ENCODE measurements around the gene KCNT2. TPM values are rescaled to one million over a fixed set of nuclear protein-coding genes. Genes with fewer than 3 reads are reported as not detected.

KCNT2 gene
- polyA plus RNA-seq, 1 of the 3 experiments (the other 2 are of a cell fraction): 0.56 TPM

GRCh38 chr1:196319301-196319700 lies 288.9 kb downstream of the KCNT2 start:
- CTCF ChIA-PET: interaction anchor here (1.1 to 1.7 kb wide), 4 partner anchors 13 to 341 kb away, joined by 3 to 4 read pairs (median 4); no protein-coding TSS in a partner anchor
- H3K9ac ChIP-seq: no peak overlapping the region
- H3K4me2 ChIP-seq: no peak overlapping the region
- WGBS (ENCODE audit: low lambda C conversion rate): 83% methylated on average over 2 of the region's 2 CpGs
- H3K9me3 ChIP-seq: no peaks in the 10 kb centered on the region
- H3F3A ChIP-seq (replicated peaks; ENCODE audit: insufficient read depth): no peaks in the 10 kb centered on the region
- peaks cover 0 to 2% of the 10 kb centered on the region in 2 experiments for H3K36me3 ChIP-seq (replicated peaks in 1 of 2; ENCODE audit: control insufficient read depth in 1 of 2, insufficient read depth in 2 of 2, low read length in 1 of 2)
- H3K27me3 ChIP-seq (ENCODE audit: insufficient read depth): no peaks in the 10 kb centered on the region
- H2AFZ ChIP-seq (ENCODE audit: low read depth): no peak overlapping the region
- no peak overlapping the region for H3K4me3 ChIP-seq (ENCODE audit: low read depth in 2 of 2, low read length in 1 of 2)
- H3K79me2 ChIP-seq (ENCODE audit: insufficient read depth): no peaks in the 10 kb centered on the region
- H3K4me1 ChIP-seq (ENCODE audit: control insufficient read depth in 1 of 2, insufficient read depth in 2 of 2, low read depth in 1 of 2, low read length in 1 of 2): no peaks in the 10 kb centered on the region; a peak in 1 of 4 replicates
- H4K20me1 ChIP-seq (ENCODE audit: insufficient read depth): no peaks in the 10 kb centered on the region
- no peak for DNase-seq
- H3K9me2 ChIP-seq: no peaks in the 10 kb centered on the region
- POLR2A ChIA-PET: no interaction called here
- H3K27ac ChIP-seq (ENCODE audit: low read depth in 2 of 2, low read length in 1 of 2): no peak overlapping the region
- no peak for TF ChIP-seq MXI1 (IDR thresholded peaks at IDR 0.05; ENCODE audit: low read depth, low read length)
- no peak for TF ChIP-seq NRF1 (IDR thresholded peaks at IDR 0.05; ENCODE audit: low read depth, low read length)
- TF ChIP-seq FOXM1 (IDR thresholded peaks at IDR 0.05; ENCODE audit: low read depth): no peak
- TF ChIP-seq, protein P1, sequence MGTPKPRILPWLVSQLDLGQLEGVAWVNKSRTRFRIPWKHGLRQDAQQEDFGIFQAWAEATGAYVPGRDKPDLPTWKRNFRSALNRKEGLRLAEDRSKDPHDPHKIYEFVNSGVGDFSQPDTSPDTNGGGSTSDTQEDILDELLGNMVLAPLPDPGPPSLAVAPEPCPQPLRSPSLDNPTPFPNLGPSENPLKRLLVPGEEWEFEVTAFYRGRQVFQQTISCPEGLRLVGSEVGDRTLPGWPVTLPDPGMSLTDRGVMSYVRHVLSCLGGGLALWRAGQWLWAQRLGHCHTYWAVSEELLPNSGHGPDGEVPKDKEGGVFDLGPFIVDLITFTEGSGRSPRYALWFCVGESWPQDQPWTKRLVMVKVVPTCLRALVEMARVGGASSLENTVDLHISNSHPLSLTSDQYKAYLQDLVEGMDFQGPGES (IDR thresholded peaks at IDR 0.05; ENCODE audit: low read depth, low read length): no peak
- no peak for TF ChIP-seq RXRA (IDR thresholded peaks at IDR 0.05; ENCODE audit: borderline replicate concordance, low read depth)
- no peak for TF ChIP-seq TEAD4 (IDR thresholded peaks at IDR 0.05; ENCODE audit: borderline replicate concordance, insufficient read depth)
- no peak for TF ChIP-seq ELF1 (IDR thresholded peaks at IDR 0.05)
- no peak for TF ChIP-seq RAD21 (IDR thresholded peaks at IDR 0.05; ENCODE audit: low read length)
- no peak for TF ChIP-seq MEF2A (IDR thresholded peaks at IDR 0.05; ENCODE audit: borderline replicate concordance, low read depth)
- TF ChIP-seq REST (IDR thresholded peaks at IDR 0.05; ENCODE audit: low read depth, low read length): no peak
- no peak for TF ChIP-seq TCF12 (IDR thresholded peaks at IDR 0.05)
- no peak for TF ChIP-seq NFIC (IDR thresholded peaks at IDR 0.05; ENCODE audit: borderline replicate concordance)
- no peak for TF ChIP-seq GABPA (IDR thresholded peaks at IDR 0.05; ENCODE audit: low read depth)
- TF ChIP-seq RCOR1 (IDR thresholded peaks at IDR 0.05; ENCODE audit: low read length): no peak
